Ovary (tissue), 3 donors: ENCODE results near the gene SLC27A1.

Experiments used
- CTCF ChIP-seq, 3 donors: fragments of 450-650 bp in 2 of 3; fragments of 200-600 bp in 1 of 3; IDR thresholded peaks; one replicate each; pipeline versions ENCODE4 v1.5.1 to v1.8.0; 2016 to 2022; ENCODE audit warnings: antibody characterized with exemption in 3 of 3, mild to moderate bottlenecking in 1 of 3
- EP300 ChIP-seq: sonication (generic); formaldehyde crosslinking; IDR thresholded peaks from one replicate; pipeline ENCODE4 v1.6.1; 2017; ENCODE audit warnings: antibody characterized with exemption
- POLR2A ChIP-seq: fragments of 450-650 bp; IDR thresholded peaks from one replicate; pipeline ENCODE4 v1.6.1; 2017; ENCODE audit warnings: antibody characterized with exemption, mild to moderate bottlenecking, moderate library complexity
- donor health status: DM: no; HTN: no; CAD: no.

GRCh38 chr19:17544418-17544817 lies 74.1 kb downstream of the SLC27A1 start:
- no peak for TF ChIP-seq CTCF (IDR thresholded peaks at IDR 0.05)
- TF ChIP-seq EP300, result no peak
- no peak for TF ChIP-seq POLR2A
